MM.1S (cell line): Measurements from ENCODE around the gene CD8B.
"Not testable (repeated sequence)": the region's sequence is repeated elsewhere in the genome, so short reads cannot be mapped to it uniquely, and the experiment has no call there.

Source experiments
- DNase-seq: peaks from one replicate; pipeline ENCODE4 v3.0.0-alpha.2; 2015
- H2AFZ ChIP-seq: fragments of 300-600 bp; sonication (generic); 2 replicates; pipeline ENCODE4 v1.6.0; 2016; ENCODE audit warnings: antibody characterized with exemption, low read length
- H3F3A ChIP-seq: fragments of 300-600 bp; sonication (generic); 2 replicates; pipeline ENCODE4 v1.6.1; 2016; ENCODE audit warnings: mild to moderate bottlenecking, antibody characterized with exemption, low read length, moderate library complexity, mixed read lengths; ENCODE audit not compliant: insufficient read depth
- H3K27ac ChIP-seq: fragments of 300-600 bp; sonication (generic); 2 replicates; pipeline ENCODE4 v1.5.1; 2016; ENCODE audit warnings: mild to moderate bottlenecking, low read length
- H3K27me3 ChIP-seq: fragments of 300-600 bp; sonication (generic); replicated peaks from 2 replicates; pipeline ENCODE4 v1.6.0; 2016; ENCODE audit warnings: low read length; ENCODE audit not compliant: insufficient read depth
- H3K36me3 ChIP-seq: fragments of 300-600 bp; sonication (generic); replicated peaks from 2 replicates; pipeline ENCODE4 v1.6.1; 2016; ENCODE audit warnings: mild to moderate bottlenecking, low read length, mixed read lengths; ENCODE audit not compliant: insufficient read depth
- H3K4me1 ChIP-seq: fragments of 300-600 bp; sonication (generic); 2 replicates; pipeline ENCODE4 v1.6.1; 2016; ENCODE audit warnings: low read length, mixed read lengths
- H3K4me2 ChIP-seq: fragments of 300-600 bp; sonication (generic); 2 replicates; pipeline ENCODE4 v1.6.0; 2016; ENCODE audit warnings: low read depth, low read length
- H3K4me3 ChIP-seq: fragments of 300-600 bp; sonication (generic); 2 replicates; pipeline ENCODE4 v1.5.1; 2016; ENCODE audit warnings: low read length, mixed read lengths
- H3K79me2 ChIP-seq: fragments of 300-600 bp; sonication (generic); 2 replicates; pipeline ENCODE4 v1.6.1; 2016; ENCODE audit warnings: mixed run types, low read length, mixed read lengths
- H3K9ac ChIP-seq: fragments of 300-600 bp; sonication (generic); 2 replicates; pipeline ENCODE4 v1.6.1; 2016; ENCODE audit warnings: low read length, mixed read lengths
- H3K9me2 ChIP-seq: fragments of 300-600 bp; sonication (generic); replicated peaks from 2 replicates; pipeline ENCODE4 v1.6.1; 2016; ENCODE audit warnings: mild to moderate bottlenecking, low read length, mixed read lengths; ENCODE audit not compliant: insufficient read depth
- H3K9me3 ChIP-seq: fragments of 300-600 bp; sonication (generic); replicated peaks from 2 replicates; pipeline ENCODE4 v1.6.1; 2016; ENCODE audit warnings: mild to moderate bottlenecking, low read length, mixed read lengths; ENCODE audit not compliant: insufficient read depth
- H4K20me1 ChIP-seq: fragments of 300-600 bp; sonication (generic); 2 replicates; pipeline ENCODE4 v1.6.1; 2016; ENCODE audit warnings: mild to moderate bottlenecking, low read length, moderate library complexity, mixed read lengths; ENCODE audit not compliant: insufficient read depth

CD8B gene

DNA sequence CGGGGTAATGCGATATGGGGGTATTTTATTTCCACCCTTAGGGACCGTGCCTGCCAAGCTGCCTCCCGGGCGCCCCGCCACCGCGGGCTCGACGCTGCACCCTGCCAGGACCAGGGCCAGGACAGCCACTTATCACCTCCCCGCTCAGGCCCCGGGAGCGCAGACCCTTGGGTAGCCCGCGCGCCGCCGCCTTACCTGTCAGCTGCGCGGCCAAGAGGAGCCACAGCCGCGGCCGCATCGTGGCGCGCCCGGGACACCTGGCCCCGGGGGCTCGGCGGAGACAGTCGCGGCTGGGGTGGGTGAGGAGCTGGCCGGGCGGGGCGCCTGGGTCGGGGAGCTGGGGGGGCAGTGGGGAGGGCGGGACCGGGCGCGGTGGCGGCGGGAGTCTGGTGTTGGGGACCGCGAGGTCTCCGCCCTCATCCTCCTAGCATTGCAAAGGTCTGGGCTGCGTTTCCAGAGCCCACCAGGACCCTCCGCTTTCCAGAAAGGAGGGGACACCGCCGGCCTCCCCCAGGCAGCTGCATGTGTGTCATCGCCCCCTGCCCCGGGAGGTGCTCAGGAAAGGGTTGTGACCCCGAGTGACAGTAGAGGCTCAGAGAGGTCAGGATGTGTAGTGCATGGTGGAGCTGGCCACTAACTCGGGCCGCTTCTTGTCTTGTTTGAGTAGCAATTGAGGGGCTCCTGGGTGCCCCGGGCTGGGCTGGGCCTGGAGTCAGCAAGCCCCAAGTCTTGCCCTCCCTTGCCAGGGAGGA is at the start of gene CD8B:
Gene CD8B (minus strand): TSS at position 259 of the 752 bp plus-strand sequence. CDS start 21 bp downstream, at position 238.
- not testable (repeated sequence) for H4K20me1 ChIP-seq, H3K27me3 ChIP-seq, H3K27ac ChIP-seq, H3K9me3 ChIP-seq, DNase-seq, H3K9ac ChIP-seq, H3K4me2 ChIP-seq, H3K4me3 ChIP-seq, H3K4me1 ChIP-seq, H3K9me2 ChIP-seq, H3F3A ChIP-seq, H3K79me2 ChIP-seq, H3K36me3 ChIP-seq, H2AFZ ChIP-seq

DNA sequence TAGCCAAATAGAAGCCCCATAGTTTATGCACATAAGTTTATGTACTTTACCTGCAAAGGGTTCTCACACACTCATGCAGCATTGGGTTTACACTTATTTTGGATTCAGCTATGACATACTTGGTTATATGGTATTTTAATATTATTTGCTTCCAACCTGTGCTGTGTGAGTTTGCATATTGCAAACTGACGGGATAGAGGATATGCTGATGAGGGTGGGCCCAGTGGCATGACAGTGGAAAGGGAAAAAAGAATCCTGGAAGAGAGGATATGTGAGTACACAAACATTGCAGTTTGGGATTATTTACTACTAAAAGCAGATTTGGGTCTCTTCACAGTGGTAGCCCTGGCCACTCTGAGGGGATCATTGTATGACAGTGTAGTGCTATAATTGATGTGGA is 44.2 kb upstream of the CD8B start:
- H3K27me3 ChIP-seq, DNase-seq, H3K4me1 ChIP-seq, H3F3A ChIP-seq, H3K4me3 ChIP-seq, H3K36me3 ChIP-seq, H3K9ac ChIP-seq, H4K20me1 ChIP-seq, H3K9me3 ChIP-seq, H3K9me2 ChIP-seq, H3K4me2 ChIP-seq, H3K79me2 ChIP-seq, H3K27ac ChIP-seq, H2AFZ ChIP-seq: not testable (repeated sequence)

DNA sequence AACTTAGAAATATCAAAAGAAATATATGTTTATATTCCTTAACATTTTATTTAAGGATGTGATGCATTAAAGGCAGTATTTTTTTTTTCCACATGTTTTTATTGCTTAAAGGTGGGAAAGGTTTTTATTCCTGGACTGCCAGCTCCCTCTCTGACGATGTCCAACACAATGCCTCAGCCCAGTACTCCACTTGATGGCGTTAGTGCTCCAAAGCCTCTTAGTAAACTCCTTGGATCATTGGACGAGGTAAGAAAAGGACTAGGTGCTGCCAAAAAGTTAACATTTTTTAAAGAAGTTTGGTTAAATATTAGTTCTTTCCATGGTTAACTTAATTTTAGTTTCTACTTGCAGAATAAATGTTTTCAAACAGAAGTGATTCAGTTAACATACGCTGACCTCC is 39.0 kb upstream of the CD8B start:
- H3K79me2 ChIP-seq, H3K9me3 ChIP-seq, H3K9ac ChIP-seq, H3F3A ChIP-seq, H3K4me2 ChIP-seq, H3K4me3 ChIP-seq, H2AFZ ChIP-seq, H3K36me3 ChIP-seq, DNase-seq, H4K20me1 ChIP-seq, H3K4me1 ChIP-seq, H3K9me2 ChIP-seq, H3K27ac ChIP-seq, H3K27me3 ChIP-seq: not testable (repeated sequence)

DNA sequence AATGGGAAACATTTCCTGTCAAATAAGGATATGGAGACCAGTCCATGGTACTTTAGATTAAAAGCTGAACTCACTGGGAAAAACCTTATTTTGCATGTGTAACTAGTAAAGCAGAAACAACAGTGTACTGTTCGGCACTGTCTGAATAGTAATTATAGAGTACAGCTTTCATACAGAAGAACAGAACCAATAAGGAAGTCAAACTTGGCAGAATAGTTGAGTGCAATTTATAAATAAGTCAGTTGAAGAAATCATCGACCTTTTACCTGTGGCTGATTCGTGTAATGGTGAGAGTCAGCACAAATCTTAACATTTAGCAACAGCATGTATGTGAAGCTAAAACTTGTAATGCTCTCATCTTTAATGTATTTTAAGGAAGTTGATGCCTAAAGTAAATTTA is 24.3 kb upstream of the CD8B start:
- not testable (repeated sequence) for H3K4me1 ChIP-seq

DNA sequence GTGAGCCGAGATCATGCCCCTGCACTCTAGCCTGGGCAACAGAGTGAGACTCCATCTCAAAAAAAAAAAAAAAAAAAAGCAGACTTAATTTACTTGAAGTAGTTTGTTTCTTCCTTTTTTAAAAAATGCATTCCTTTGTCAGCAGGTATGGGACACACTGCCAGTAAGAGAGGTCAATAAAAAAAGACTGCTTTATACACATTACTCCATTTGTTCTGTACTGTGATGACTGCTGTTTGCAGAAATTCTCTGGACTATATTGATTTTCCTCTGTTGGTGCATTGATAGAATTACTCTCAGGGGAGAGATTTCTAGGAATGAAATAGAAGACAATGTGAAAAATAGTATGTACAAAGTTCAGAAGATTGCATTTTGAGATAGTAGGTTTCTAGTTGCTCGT is 21.2 kb upstream of the CD8B start:
- not testable (repeated sequence) for H3K36me3 ChIP-seq, H3F3A ChIP-seq, H3K79me2 ChIP-seq, H3K4me3 ChIP-seq, H3K27me3 ChIP-seq, H3K4me2 ChIP-seq, DNase-seq, H3K9ac ChIP-seq, H3K4me1 ChIP-seq, H3K27ac ChIP-seq, H2AFZ ChIP-seq, H3K9me3 ChIP-seq, H3K9me2 ChIP-seq, H4K20me1 ChIP-seq

More for the DNA sequence above, 24.3 kb upstream of the CD8B start:
- not testable (repeated sequence) for H3K4me3 ChIP-seq, H3K79me2 ChIP-seq, H2AFZ ChIP-seq, DNase-seq, H4K20me1 ChIP-seq, H3K27ac ChIP-seq, H3K36me3 ChIP-seq, H3K9ac ChIP-seq, H3K27me3 ChIP-seq, H3K4me2 ChIP-seq, H3F3A ChIP-seq, H3K9me3 ChIP-seq, H3K9me2 ChIP-seq

DNA sequence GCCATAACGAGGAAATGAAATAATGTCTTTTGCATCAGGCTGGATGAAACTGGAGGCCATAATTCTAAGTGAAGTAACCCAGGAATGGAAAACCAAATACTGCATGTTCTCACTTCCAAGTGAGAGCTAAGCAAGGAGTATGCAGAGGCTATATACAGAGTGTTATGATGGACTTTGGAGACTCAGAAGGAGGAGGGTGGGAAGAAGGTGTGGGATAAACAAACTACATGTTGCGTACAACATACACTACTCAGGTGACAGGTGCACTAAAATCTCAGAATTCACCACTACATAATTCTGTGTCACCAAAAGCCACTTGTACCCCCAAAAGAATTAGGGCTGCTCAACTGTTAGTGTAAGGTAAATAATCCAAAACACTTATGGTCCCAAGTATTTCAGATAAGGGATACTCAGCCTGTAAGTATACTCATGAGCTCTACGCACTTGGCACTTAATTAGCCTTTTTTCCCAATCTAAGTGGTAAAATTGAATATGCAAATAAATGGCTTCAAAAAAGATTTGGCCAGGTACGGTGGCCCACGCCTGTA is 20.5 kb upstream of the CD8B start:
- H3K9me2 ChIP-seq, H3K4me1 ChIP-seq, H3K4me2 ChIP-seq, H3K27me3 ChIP-seq, H2AFZ ChIP-seq, H3K9ac ChIP-seq, H3F3A ChIP-seq, H3K79me2 ChIP-seq, H3K36me3 ChIP-seq, H3K4me3 ChIP-seq, H3K27ac ChIP-seq, H4K20me1 ChIP-seq, DNase-seq, H3K9me3 ChIP-seq: not testable (repeated sequence)

DNA sequence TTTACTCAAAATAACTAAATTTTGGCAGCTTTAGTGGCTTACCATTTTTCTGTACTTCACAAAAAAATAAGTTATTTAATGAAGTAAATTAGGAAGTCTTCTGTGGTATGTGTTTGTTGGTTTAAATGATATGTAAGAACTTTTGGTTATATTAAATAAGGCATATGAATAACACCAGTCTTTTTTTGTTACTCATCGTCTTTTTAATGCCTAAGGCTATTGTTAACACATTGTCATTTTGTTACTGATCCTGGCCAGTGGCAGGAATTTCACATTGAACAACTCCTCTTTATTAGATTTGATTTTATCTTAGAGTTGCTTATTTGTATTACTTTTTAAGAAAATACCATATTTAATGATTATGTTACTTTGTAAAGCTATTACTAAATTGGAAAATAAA is 17.3 kb upstream of the CD8B start:
- not testable (repeated sequence) for H4K20me1 ChIP-seq, H3K27ac ChIP-seq, H3K4me2 ChIP-seq, H3K9me3 ChIP-seq, H2AFZ ChIP-seq, H3K27me3 ChIP-seq, H3K9ac ChIP-seq, H3K79me2 ChIP-seq, H3K9me2 ChIP-seq, H3K4me3 ChIP-seq, H3F3A ChIP-seq, H3K36me3 ChIP-seq, H3K4me1 ChIP-seq, DNase-seq

DNA sequence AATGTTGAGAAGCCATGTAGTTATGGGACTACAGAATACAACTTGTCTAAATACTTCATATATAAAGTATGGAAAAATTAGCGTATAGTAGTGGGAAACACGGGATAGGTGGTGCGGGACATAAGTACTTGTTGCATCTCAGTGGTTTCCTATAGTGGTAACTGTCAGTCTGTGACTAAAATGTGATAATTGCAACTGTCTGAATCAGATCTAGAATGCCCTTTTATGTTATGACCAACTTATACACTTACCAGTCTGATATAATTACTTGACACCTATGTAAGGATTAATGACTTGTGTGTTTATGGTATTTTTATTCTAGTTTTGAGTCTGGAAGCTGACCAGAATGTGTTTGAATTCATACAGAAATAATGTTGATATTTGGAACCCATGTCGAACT is 9.3 kb upstream of the CD8B start:
- H3K4me3 ChIP-seq, H3K4me2 ChIP-seq, H3K4me1 ChIP-seq, H3K9me2 ChIP-seq, H4K20me1 ChIP-seq, H3K9ac ChIP-seq, H3K9me3 ChIP-seq, H3K27ac ChIP-seq, H3K36me3 ChIP-seq, DNase-seq, H3F3A ChIP-seq, H3K79me2 ChIP-seq, H2AFZ ChIP-seq, H3K27me3 ChIP-seq: not testable (repeated sequence)
